HepG2 (cell line): ENCODE measurements around the gene IFT43. TPM values are rescaled to one million over a fixed set of nuclear protein-coding genes. Genes with fewer than 3 reads are reported as not detected.

ENCODE experiments used
- DMAP1 ChIP-seq: IDR thresholded peaks from 2 replicates; pipeline ENCODE4 v1.6.1; 2016
- GFI1 ChIP-seq: sonication (generic); formaldehyde crosslinking; IDR thresholded peaks from 2 replicates; pipeline ENCODE4 v1.5.0; 2020; ENCODE audit warnings: missing genetic modification reagents, mild to moderate bottlenecking, borderline replicate concordance
- JUN ChIP-seq: sonication (generic); formaldehyde crosslinking; IDR thresholded peaks from 2 replicates; pipeline ENCODE4 v1.4.0; 2020; ENCODE audit warnings: mild to moderate bottlenecking, missing genetic modification reagents
- RNF2 ChIP-seq: fragments of 450-650 bp; conservative IDR thresholded peaks from 2 replicates; pipeline ENCODE4 v1.6.1; 2016; ENCODE audit warnings: low read depth
- polyA plus RNA-seq, 8 experiments: library from polyadenylated mRNA; depleted of rRNA in 3 of 8; stranded (reverse) in 7 of 8; unstranded in 1 of 8; fragments of >200 nt; fragmentation: Illumina TruSeq in 4 of 8; extraction: Trizol in 4 of 8; gene quantifications; 2 replicates each; pipeline versions ENCODE4 v1.2.1 to v1.2.3, GENCODE V29; 2011 to 2016; ENCODE audit warnings: low read depth in 4 of 8, missing spikeins in 1 of 8, mixed read lengths in 1 of 8; ENCODE audit not compliant: insufficient read depth in 1 of 8
- total RNA-seq, 5 experiments: library from RNA; depleted of rRNA; stranded (reverse); fragments of >200 nt; fragmentation: Illumina TruSeq; extraction: Trizol; gene quantifications; 2 replicates each; pipeline ENCODE4 v1.2.3, GENCODE V29; 2016; ENCODE audit warnings: low read depth in 1 of 5
- TF ChIP-seq, protein P1 (sequence below): sonication (generic); formaldehyde crosslinking; IDR thresholded peaks from 2 replicates; pipeline ENCODE4 v1.5.0; 2020; ENCODE audit warnings: mild to moderate bottlenecking, missing genetic modification reagents, borderline replicate concordance
- TF ChIP-seq, protein P2 (sequence below): sonication (generic); formaldehyde crosslinking; IDR thresholded peaks from 2 replicates; pipeline ENCODE4 v1.5.0; 2020; ENCODE audit warnings: mild to moderate bottlenecking, missing genetic modification reagents

IFT43 gene
- total and polyA plus RNA-seq, 2 of the 13 experiments (the other 11 are each of a cell fraction or from before 2014, with no cell fraction given) = 0.15 to 0.55 TPM

DNA sequence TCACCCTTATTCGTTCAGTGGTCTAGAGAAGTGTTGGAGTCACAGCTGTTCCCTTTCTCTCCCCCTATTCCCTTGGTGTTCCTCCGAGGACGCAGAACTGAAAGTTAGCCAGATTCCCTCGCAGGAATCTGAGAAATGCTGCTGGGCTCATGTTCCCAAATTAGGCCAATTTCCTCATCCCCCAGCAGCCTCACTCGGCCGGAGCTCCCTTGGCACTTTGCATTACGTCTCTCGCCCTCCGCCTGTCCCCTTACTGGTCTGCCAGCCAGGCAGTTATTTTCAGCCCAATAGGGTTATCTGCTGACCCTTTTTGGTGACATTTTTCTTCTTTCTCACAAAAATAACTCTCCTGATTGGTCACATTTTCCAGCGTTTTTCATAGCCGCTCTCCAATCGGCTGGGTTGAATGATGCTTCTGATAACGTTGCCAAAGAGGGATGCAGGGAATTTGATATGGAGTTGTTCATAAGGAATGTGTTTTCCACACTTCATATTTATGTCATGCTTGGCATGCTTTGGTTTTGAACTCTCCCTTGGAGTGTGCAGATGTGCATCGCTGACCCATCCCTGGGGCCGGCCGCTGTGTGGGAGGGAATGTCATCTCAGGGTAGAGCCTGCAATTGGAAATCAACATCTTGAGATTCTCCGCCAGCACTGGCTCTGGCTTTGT, 9.9 kb downstream of the IFT43 start (continued):
- TF ChIP-seq, protein P1, sequence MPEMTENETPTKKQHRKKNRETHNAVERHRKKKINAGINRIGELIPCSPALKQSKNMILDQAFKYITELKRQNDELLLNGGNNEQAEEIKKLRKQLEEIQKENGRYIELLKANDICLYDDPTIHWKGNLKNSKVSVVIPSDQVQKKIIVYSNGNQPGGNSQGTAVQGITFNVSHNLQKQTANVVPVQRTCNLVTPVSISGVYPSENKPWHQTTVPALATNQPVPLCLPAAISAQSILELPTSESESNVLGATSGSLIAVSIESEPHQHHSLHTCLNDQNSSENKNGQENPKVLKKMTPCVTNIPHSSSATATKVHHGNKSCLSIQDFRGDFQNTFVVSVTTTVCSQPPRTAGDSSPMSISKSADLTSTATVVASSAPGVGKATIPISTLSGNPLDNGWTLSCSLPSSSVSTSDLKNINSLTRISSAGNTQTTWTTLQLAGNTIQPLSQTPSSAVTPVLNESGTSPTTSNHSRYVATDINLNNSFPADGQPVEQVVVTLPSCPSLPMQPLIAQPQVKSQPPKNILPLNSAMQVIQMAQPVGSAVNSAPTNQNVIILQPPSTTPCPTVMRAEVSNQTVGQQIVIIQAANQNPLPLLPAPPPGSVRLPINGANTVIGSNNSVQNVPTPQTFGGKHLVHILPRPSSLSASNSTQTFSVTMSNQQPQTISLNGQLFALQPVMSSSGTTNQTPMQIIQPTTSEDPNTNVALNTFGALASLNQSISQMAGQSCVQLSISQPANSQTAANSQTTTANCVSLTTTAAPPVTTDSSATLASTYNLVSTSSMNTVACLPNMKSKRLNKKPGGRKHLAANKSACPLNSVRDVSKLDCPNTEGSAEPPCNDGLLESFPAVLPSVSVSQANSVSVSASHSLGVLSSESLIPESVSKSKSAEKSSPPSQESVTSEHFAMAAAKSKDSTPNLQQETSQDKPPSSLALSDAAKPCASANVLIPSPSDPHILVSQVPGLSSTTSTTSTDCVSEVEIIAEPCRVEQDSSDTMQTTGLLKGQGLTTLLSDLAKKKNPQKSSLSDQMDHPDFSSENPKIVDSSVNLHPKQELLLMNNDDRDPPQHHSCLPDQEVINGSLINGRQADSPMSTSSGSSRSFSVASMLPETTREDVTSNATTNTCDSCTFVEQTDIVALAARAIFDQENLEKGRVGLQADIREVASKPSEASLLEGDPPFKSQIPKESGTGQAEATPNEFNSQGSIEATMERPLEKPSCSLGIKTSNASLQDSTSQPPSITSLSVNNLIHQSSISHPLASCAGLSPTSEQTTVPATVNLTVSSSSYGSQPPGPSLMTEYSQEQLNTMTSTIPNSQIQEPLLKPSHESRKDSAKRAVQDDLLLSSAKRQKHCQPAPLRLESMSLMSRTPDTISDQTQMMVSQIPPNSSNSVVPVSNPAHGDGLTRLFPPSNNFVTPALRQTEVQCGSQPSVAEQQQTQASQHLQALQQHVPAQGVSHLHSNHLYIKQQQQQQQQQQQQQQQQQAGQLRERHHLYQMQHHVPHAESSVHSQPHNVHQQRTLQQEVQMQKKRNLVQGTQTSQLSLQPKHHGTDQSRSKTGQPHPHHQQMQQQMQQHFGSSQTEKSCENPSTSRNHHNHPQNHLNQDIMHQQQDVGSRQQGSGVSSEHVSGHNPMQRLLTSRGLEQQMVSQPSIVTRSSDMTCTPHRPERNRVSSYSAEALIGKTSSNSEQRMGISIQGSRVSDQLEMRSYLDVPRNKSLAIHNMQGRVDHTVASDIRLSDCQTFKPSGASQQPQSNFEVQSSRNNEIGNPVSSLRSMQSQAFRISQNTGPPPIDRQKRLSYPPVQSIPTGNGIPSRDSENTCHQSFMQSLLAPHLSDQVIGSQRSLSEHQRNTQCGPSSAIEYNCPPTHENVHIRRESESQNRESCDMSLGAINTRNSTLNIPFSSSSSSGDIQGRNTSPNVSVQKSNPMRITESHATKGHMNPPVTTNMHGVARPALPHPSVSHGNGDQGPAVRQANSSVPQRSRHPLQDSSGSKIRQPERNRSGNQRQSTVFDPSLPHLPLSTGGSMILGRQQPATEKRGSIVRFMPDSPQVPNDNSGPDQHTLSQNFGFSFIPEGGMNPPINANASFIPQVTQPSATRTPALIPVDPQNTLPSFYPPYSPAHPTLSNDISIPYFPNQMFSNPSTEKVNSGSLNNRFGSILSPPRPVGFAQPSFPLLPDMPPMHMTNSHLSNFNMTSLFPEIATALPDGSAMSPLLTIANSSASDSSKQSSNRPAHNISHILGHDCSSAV (CRISPR knock-in tag) = no peak
- TF ChIP-seq JUN (CRISPR knock-in tag) (no peak), DMAP1 (CRISPR knock-in tag) (no peak), RNF2 (no peak), GFI1 (no peak)
- TF ChIP-seq, protein P2, sequence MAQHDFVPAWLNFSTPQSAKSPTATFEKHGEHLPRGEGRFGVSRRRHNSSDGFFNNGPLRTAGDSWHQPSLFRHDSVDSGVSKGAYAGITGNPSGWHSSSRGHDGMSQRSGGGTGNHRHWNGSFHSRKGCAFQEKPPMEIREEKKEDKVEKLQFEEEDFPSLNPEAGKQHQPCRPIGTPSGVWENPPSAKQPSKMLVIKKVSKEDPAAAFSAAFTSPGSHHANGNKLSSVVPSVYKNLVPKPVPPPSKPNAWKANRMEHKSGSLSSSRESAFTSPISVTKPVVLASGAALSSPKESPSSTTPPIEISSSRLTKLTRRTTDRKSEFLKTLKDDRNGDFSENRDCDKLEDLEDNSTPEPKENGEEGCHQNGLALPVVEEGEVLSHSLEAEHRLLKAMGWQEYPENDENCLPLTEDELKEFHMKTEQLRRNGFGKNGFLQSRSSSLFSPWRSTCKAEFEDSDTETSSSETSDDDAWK (CRISPR knock-in tag) = no peak
